IMR-90 (cell line): ENCODE results near the gene DKK2. TPM values are rescaled to one million over a fixed set of nuclear protein-coding genes. Genes with fewer than 3 reads are reported as not detected.

Source experiments
- ATAC-seq: fragments of 200-7000 bp; cut with Tn5 transposase; 2 replicates; pipeline ENCODE4 v1.9.1; 2020; ENCODE audit warnings: low read depth, mild to moderate bottlenecking, moderate library complexity
- BruUV-seq: library from RNA; stranded (reverse); fragments of 400-500 nt; replicated peaks from 2 replicates; lab custom pipeline; 2021; lab: Mats Ljungman, UMichigan
- CTCF ChIA-PET: fragments of 300-600 bp; formaldehyde crosslinking; extraction: SDS; loops from one replicate; lab custom pipeline; 2021; ENCODE audit warnings: antibody characterized with exemption; lab: Yijun Ruan, JAX
- POLR2A ChIA-PET: fragments of 300-600 bp; sonication (Branson Sonifier 250); formaldehyde crosslinking; loops from one replicate; lab custom pipeline; 2022; ENCODE audit warnings: antibody characterized with exemption; ENCODE audit not compliant: unreplicated experiment; lab: Charles Lee
- DNase-seq: peaks from one replicate; pipeline ENCODE4 v3.0.0; 2013
- H2AFZ ChIP-seq: replicated peaks from 2 replicates; pipeline ENCODE3; 2013; ENCODE audit warnings: low read length, mild to moderate bottlenecking; ENCODE audit not compliant: poor library complexity
- H2AK5ac ChIP-seq: 2 replicates; pipeline ENCODE4 v1.6.1; 2013; ENCODE audit warnings: low read depth, low read length, inconsistent platforms
- H2AK9ac ChIP-seq: replicated peaks from 2 replicates; pipeline ENCODE3; 2013; ENCODE audit warnings: mild to moderate bottlenecking, low read depth, low read length, moderate library complexity; ENCODE audit not compliant: poor library complexity
- H2BK120ac ChIP-seq: 2 replicates; pipeline ENCODE4 v1.6.1; 2013; ENCODE audit warnings: low read depth, low read length, inconsistent platforms
- H2BK15ac ChIP-seq: 3 replicates; pipeline ENCODE4 v1.6.1; 2013; ENCODE audit warnings: low read depth, low read length, inconsistent platforms
- H2BK20ac ChIP-seq: 2 replicates; pipeline ENCODE4 v1.6.1; 2013; ENCODE audit warnings: low read depth, mild to moderate bottlenecking, inconsistent platforms, low read length, moderate library complexity
- H2BK5ac ChIP-seq: 2 replicates; pipeline ENCODE4 v1.6.1; 2013; ENCODE audit warnings: mild to moderate bottlenecking, low read depth, low read length, inconsistent platforms; ENCODE audit not compliant: poor library complexity, severe bottlenecking
- H3K14ac ChIP-seq: replicated peaks from 2 replicates; pipeline ENCODE4 v1.6.1; 2013; ENCODE audit warnings: low read depth, low read length, inconsistent platforms
- H3K18ac ChIP-seq: 2 replicates; pipeline ENCODE4 v1.6.1; 2013; ENCODE audit warnings: low read depth, low read length, control low read depth
- H3K23ac ChIP-seq: 2 replicates; pipeline ENCODE4 v1.6.1; 2013; ENCODE audit warnings: low read depth, low read length, inconsistent platforms
- H3K27ac ChIP-seq: 2 replicates; pipeline ENCODE4 v1.5.1; 2013; ENCODE audit warnings: mild to moderate bottlenecking, control low read depth, low read length; ENCODE audit not compliant: insufficient read depth
- H3K27me3 ChIP-seq: 2 replicates; pipeline ENCODE4 v1.6.1; 2013; ENCODE audit warnings: low read length; ENCODE audit not compliant: control insufficient read depth, insufficient read depth
- H3K36me3 ChIP-seq: 2 replicates; pipeline ENCODE4 v1.6.1; 2013; ENCODE audit warnings: low read length, mixed read lengths; ENCODE audit not compliant: control insufficient read depth, insufficient read depth
- H3K4ac ChIP-seq: 2 replicates; pipeline ENCODE4 v1.6.1; 2013; ENCODE audit warnings: low read depth, low read length, inconsistent platforms
- H3K4me1 ChIP-seq: 2 replicates; pipeline ENCODE4 v1.6.1; 2013; ENCODE audit warnings: low read length, mixed read lengths; ENCODE audit not compliant: control insufficient read depth, insufficient read depth
- H3K4me2 ChIP-seq: 2 replicates; pipeline ENCODE4 v1.6.1; 2013; ENCODE audit warnings: low read depth, mild to moderate bottlenecking, control low read depth, low read length, moderate library complexity
- H3K4me3 ChIP-seq: 2 replicates; pipeline ENCODE4 v1.5.1; 2013; ENCODE audit warnings: low read depth, mild to moderate bottlenecking, control low read depth, low read length, moderate library complexity; ENCODE audit not compliant: insufficient read depth
- H3K56ac ChIP-seq: 2 replicates; pipeline ENCODE4 v1.6.1; 2013; ENCODE audit warnings: low read length, inconsistent platforms; ENCODE audit not compliant: insufficient read depth; ENCODE audit errors: extremely low read depth
- H3K79me1 ChIP-seq, 2 experiments: 2 replicates each; pipeline ENCODE4 v1.6.1; 2013; ENCODE audit warnings: low read length in 2 of 2, inconsistent platforms in 1 of 2, low read depth in 1 of 2
- H3K9ac ChIP-seq: 2 replicates; pipeline ENCODE4 v1.6.1; 2013; ENCODE audit warnings: low read depth, low read length, control low read depth
- H3K9me1 ChIP-seq: 2 replicates; pipeline ENCODE4 v1.6.1; 2013; ENCODE audit warnings: low read length, inconsistent platforms; ENCODE audit not compliant: insufficient read depth
- H3K9me3 ChIP-seq: 2 replicates; pipeline ENCODE4 v1.6.1; 2013; ENCODE audit warnings: low read length; ENCODE audit not compliant: control insufficient read depth, insufficient read depth
- H4K20me1 ChIP-seq: 2 replicates; pipeline ENCODE4 v1.6.1; 2013; ENCODE audit warnings: low read length, inconsistent platforms; ENCODE audit not compliant: insufficient read depth
- H4K5ac ChIP-seq: 2 replicates; pipeline ENCODE4 v1.6.1; 2013; ENCODE audit warnings: mild to moderate bottlenecking, low read depth, low read length, control low read depth
- H4K8ac ChIP-seq, 2 experiments: 2 replicates each; pipeline ENCODE4 v1.6.1; 2013; ENCODE audit warnings: low read depth in 2 of 2, low read length in 2 of 2, control low read depth in 1 of 2, inconsistent platforms in 1 of 2
- H4K91ac ChIP-seq: 2 replicates; pipeline ENCODE4 v1.6.1; 2013; ENCODE audit warnings: low read depth, low read length, inconsistent platforms; ENCODE audit not compliant: insufficient read depth
- BHLHE40 ChIP-seq: fragments of 150-350 bp; IDR thresholded peaks from 2 replicates; pipeline ENCODE4 v1.6.1; 2016; ENCODE audit warnings: mild to moderate bottlenecking, low read depth, low read length
- CEBPB ChIP-seq: IDR thresholded peaks from 2 replicates; pipeline ENCODE4 v1.6.1; 2012; ENCODE audit warnings: low read depth, low read length, improper control_type of control experiment
- CHD1 ChIP-seq: IDR thresholded peaks from 2 replicates; pipeline ENCODE4 v1.6.1; 2012; ENCODE audit warnings: low read depth, low read length, improper control_type of control experiment
- FOS ChIP-seq: fragments of 150-350 bp; IDR thresholded peaks from 2 replicates; pipeline ENCODE4 v1.6.1; 2016; ENCODE audit warnings: low read depth, low read length
- MAFK ChIP-seq: IDR thresholded peaks from 2 replicates; pipeline ENCODE4 v1.6.1; 2012; ENCODE audit warnings: low read depth, low read length, improper control_type of control experiment
- MAZ ChIP-seq: IDR thresholded peaks from 2 replicates; pipeline ENCODE4 v1.6.1; 2012; ENCODE audit warnings: low read depth, mild to moderate bottlenecking, low read length, improper control_type of control experiment, moderate library complexity, borderline replicate concordance
- MXI1 ChIP-seq: IDR thresholded peaks from 2 replicates; pipeline ENCODE4 v1.6.1; 2012; ENCODE audit warnings: low read depth, mild to moderate bottlenecking, low read length, moderate library complexity, borderline replicate concordance
- NFE2L2 ChIP-seq: fragments of 150-350 bp; IDR thresholded peaks from 2 replicates; pipeline ENCODE4 v1.6.1; 2016; ENCODE audit warnings: low read depth, mild to moderate bottlenecking, low read length
- POLR2A ChIP-seq: IDR thresholded peaks from 2 replicates; pipeline ENCODE4 v1.6.1; 2012; ENCODE audit warnings: mild to moderate bottlenecking, low read depth, low read length
- RAD21 ChIP-seq: IDR thresholded peaks from 2 replicates; pipeline ENCODE4 v1.6.1; 2012; ENCODE audit warnings: low read length, improper control_type of control experiment
- RCOR1 ChIP-seq: IDR thresholded peaks from 2 replicates; pipeline ENCODE4 v1.6.1; 2012; ENCODE audit warnings: mild to moderate bottlenecking, low read length, improper control_type of control experiment; ENCODE audit not compliant: insufficient replicate concordance
- RFX5 ChIP-seq: IDR thresholded peaks from 2 replicates; pipeline ENCODE4 v1.8.0; 2012; ENCODE audit warnings: low read depth, mild to moderate bottlenecking, low read length, moderate library complexity
- SMC3 ChIP-seq: fragments of 150-350 bp; IDR thresholded peaks from 2 replicates; pipeline ENCODE4 v1.6.1; 2016; ENCODE audit warnings: low read depth, mild to moderate bottlenecking, antibody characterized with exemption, low read length, moderate library complexity
- WGBS, 2 experiments: methylation state at CpG; one replicate each; pipeline versions ENCODE4 v1.1.5 to v1.1.7; 2013; ENCODE audit warnings: missing lambda C conversion rate in 2 of 2; ENCODE audit not compliant: insufficient read length in 1 of 2; ENCODE audit errors: extremely low coverage in 2 of 2; 5-methylcytosine and 5-hydroxymethylcytosine counted together
- dilution Hi-C: fragments of 300-500 bp; cut with HindIII; formaldehyde crosslinking; loops from one replicate; pipeline ENCODE4 v1.14.3; 2018; ENCODE audit warnings: low sequenced_read_pairs; ENCODE audit not compliant: unreplicated experiment
- in situ Hi-C: fragments of 300-500 bp; cut with MboI; formaldehyde crosslinking; loops from 3 replicates; pipeline ENCODE4 v1.14.3; 2019; ENCODE audit warnings: low sequenced_read_pairs, inconsistent platforms, mixed read lengths
- intact Hi-C: fragments of 100-400 bp; cut with micrococcal nuclease; formaldehyde crosslinking; loops from 2 replicates; pipeline ENCODE4 v1.10.0; 2022
- polyA plus RNA-seq, 3 experiments: library from polyadenylated mRNA; depleted of rRNA; stranded (reverse); fragments of >200 nt; gene quantifications; 2 replicates each; pipeline ENCODE4 v1.2.3, GENCODE V29; 2012; ENCODE audit warnings: low replicate concordance in 1 of 3
- total RNA-seq: library from RNA; depleted of rRNA; stranded (reverse); fragments of >200 nt; gene quantifications from 2 replicates; pipeline ENCODE4 v1.2.3, GENCODE V29; 2012
- TF ChIP-seq, protein P1 (sequence below): fragments of 150-350 bp; IDR thresholded peaks from 2 replicates; pipeline ENCODE4 v1.6.1; 2016; ENCODE audit warnings: low read depth, mild to moderate bottlenecking, low read length, moderate library complexity, borderline replicate concordance
- TF ChIP-seq, protein P2 (sequence below): conservative IDR thresholded peaks from 2 replicates; pipeline ENCODE4 v1.5.1; 2012; ENCODE audit warnings: mild to moderate bottlenecking, low read depth, low read length, improper control_type of control experiment
- TF ChIP-seq, protein P3 (sequence below): fragments of 150-350 bp; IDR thresholded peaks from 2 replicates; pipeline ENCODE4 v1.6.1; 2017; ENCODE audit warnings: mild to moderate bottlenecking, antibody characterized with exemption, low read length, low read depth

Gene DKK2
- total and polyA plus RNA-seq, 2 of the 4 experiments (the other 2 are of a cell fraction), result 0.39 to 0.72 TPM

DNA sequence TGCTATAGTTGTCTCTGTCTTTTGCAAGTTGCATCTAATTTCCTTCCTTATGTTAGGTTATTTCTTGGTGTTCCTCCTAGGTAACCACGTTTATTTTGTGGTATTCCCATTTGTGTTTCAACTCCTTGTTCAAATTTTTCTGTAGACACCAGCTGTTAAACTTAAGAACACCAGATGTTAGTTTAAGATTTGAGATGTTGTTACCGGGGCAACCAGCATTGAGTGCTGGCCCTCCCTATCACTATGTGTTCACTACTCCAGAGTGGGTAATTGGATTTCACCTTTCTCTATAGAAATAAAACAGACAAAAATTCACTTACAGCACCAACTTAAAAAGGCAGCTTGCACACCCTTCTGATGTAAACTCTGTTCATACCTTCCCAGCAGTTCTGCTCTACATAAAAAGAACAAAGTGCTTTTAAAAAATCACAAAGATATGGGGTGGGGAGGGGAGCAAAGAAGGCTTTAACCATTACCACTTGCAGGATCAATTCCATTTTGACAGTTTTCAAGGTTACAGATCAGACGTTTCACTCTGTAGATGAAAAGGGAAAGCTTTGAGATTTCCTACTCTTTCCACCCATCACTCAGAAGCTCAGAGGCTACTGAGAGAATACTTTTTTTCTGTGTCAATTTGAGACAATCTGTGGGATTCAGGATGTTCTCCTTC is 82.9 kb downstream of the DKK2 start:
- intact Hi-C loops, result no loop called here
- ATAC-seq (no peak), DNase-seq (no peak)
- Histone ChIP-seq H3K18ac (no peak overlapping the region), H3K4me2 (no peak overlapping the region), H3K9me3 (no peaks in the 10 kb centered on the region), H2AFZ (no peak overlapping the region), H3K36me3 (no peaks in the 10 kb centered on the region), H3K79me1 (no peaks in the 10 kb centered on the region), H3K27me3 (no peaks in the 10 kb centered on the region), H3K27ac (no peak overlapping the region), H3K4me1 (no peaks in the 10 kb centered on the region), H4K91ac (no peak overlapping the region), H2BK15ac (no peak overlapping the region), H3K56ac (no peak overlapping the region), H3K9ac (no peak overlapping the region), H3K14ac (no peak overlapping the region), H3K9me1 (no peaks in the 10 kb centered on the region), H4K20me1 (no peaks in the 10 kb centered on the region), H2AK5ac (no peak overlapping the region), H2BK5ac (no peak overlapping the region), H2BK20ac (no peak overlapping the region), H4K5ac (no peak overlapping the region), H3K4ac (no peak overlapping the region), H3K23ac (no peak overlapping the region), H3K4me3 (no peak overlapping the region), H4K8ac (no peak overlapping the region), H2AK9ac (no peak overlapping the region), H2BK120ac (no peak overlapping the region)
- CTCF ChIA-PET, result no interaction called here
- no TSS peak for BruUV-seq
- TF ChIP-seq NFE2L2 (no peak), CEBPB (no peak), SMC3 (no peak), MAFK (no peak), BHLHE40 (no peak), POLR2A (no peak), MXI1 (no peak), RCOR1 (no peak), MAZ (no peak), CHD1 (no peak), RFX5 (no peak), FOS (no peak), RAD21 (no peak)
- TF ChIP-seq, protein P1, sequence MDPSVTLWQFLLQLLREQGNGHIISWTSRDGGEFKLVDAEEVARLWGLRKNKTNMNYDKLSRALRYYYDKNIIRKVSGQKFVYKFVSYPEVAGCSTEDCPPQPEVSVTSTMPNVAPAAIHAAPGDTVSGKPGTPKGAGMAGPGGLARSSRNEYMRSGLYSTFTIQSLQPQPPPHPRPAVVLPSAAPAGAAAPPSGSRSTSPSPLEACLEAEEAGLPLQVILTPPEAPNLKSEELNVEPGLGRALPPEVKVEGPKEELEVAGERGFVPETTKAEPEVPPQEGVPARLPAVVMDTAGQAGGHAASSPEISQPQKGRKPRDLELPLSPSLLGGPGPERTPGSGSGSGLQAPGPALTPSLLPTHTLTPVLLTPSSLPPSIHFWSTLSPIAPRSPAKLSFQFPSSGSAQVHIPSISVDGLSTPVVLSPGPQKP, result no peak
- TF ChIP-seq, protein P2, sequence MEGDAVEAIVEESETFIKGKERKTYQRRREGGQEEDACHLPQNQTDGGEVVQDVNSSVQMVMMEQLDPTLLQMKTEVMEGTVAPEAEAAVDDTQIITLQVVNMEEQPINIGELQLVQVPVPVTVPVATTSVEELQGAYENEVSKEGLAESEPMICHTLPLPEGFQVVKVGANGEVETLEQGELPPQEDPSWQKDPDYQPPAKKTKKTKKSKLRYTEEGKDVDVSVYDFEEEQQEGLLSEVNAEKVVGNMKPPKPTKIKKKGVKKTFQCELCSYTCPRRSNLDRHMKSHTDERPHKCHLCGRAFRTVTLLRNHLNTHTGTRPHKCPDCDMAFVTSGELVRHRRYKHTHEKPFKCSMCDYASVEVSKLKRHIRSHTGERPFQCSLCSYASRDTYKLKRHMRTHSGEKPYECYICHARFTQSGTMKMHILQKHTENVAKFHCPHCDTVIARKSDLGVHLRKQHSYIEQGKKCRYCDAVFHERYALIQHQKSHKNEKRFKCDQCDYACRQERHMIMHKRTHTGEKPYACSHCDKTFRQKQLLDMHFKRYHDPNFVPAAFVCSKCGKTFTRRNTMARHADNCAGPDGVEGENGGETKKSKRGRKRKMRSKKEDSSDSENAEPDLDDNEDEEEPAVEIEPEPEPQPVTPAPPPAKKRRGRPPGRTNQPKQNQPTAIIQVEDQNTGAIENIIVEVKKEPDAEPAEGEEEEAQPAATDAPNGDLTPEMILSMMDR, result no peak
- TF ChIP-seq, protein P3, sequence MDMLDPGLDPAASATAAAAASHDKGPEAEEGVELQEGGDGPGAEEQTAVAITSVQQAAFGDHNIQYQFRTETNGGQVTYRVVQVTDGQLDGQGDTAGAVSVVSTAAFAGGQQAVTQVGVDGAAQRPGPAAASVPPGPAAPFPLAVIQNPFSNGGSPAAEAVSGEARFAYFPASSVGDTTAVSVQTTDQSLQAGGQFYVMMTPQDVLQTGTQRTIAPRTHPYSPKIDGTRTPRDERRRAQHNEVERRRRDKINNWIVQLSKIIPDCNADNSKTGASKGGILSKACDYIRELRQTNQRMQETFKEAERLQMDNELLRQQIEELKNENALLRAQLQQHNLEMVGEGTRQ, result no peak
- dilution Hi-C loops, result no loop called here
- in situ Hi-C loops, result no loop called here
- WGBS, 2 experiments, result no CpG with 5 or more reads among the region's 3 CpGs
- POLR2A ChIA-PET, result no interaction called here
